H1 (cell line): ENCODE results near the gene KIFC1. TPM values are rescaled to one million over a fixed set of nuclear protein-coding genes. Genes with fewer than 3 reads are reported as not detected.

Experiments used
- CTBP2 ChIP-seq: IDR thresholded peaks from 2 replicates; pipeline ENCODE4 v1.7.0; 2011; ENCODE audit warnings: borderline replicate concordance, mild to moderate bottlenecking, moderate library complexity, mixed read lengths, low read length; ENCODE audit not compliant: insufficient read depth, insufficient read length
- JUN ChIP-seq: IDR thresholded peaks from 2 replicates; pipeline ENCODE4 v1.6.1; 2011; ENCODE audit warnings: low read depth, mild to moderate bottlenecking, improper control_type of control experiment, low read length
- JUND ChIP-seq: IDR thresholded peaks from 2 replicates; pipeline ENCODE4 v1.6.1; 2011; ENCODE audit warnings: mild to moderate bottlenecking, improper control_type of control experiment, low read length
- MAFK ChIP-seq: IDR thresholded peaks from 2 replicates; pipeline ENCODE4 v1.6.1; 2012; ENCODE audit warnings: low read depth, mild to moderate bottlenecking, improper control_type of control experiment, low read length
- NRF1 ChIP-seq: IDR thresholded peaks from 2 replicates; pipeline ENCODE4 v1.6.1; 2011; ENCODE audit warnings: mild to moderate bottlenecking, low read depth, low read length, improper control_type of control experiment
- TBP ChIP-seq: IDR thresholded peaks from 2 replicates; pipeline ENCODE4 v1.6.1; 2011; ENCODE audit warnings: low read depth, low read length, improper control_type of control experiment
- polyA plus RNA-seq, 7 experiments: library from polyadenylated mRNA; depleted of rRNA in 3 of 7; stranded (reverse) in 5 of 7; unstranded in 2 of 7; fragments of >200 nt in 5 of 7; fragments of 200-250 nt in 2 of 7; gene quantifications; 1 replicate in 5 of 7; 2 replicates in 1 of 7; 4 replicates in 1 of 7; pipeline versions ENCODE4 v1.2.1 to v1.2.3, GENCODE V29; 2011 to 2013; ENCODE audit warnings: missing spikeins in 2 of 7, mixed read lengths in 2 of 7
- total RNA-seq: library from RNA; stranded (reverse); fragmentation: NEBNext Ultra II Directional; extraction: Animal tissue kit (Norgen Biotek cat#: 25700); gene quantifications from 2 replicates; pipeline ENCODE4 v1.2.1, GENCODE V29; 2021
- TF ChIP-seq, protein P1 (sequence below): fragments of 300-600 bp; sonication (generic); IDR thresholded peaks from 2 replicates; pipeline ENCODE4 v1.7.1; 2012; ENCODE audit warnings: low read length, moderate library complexity, mild to moderate bottlenecking, inconsistent platforms; ENCODE audit not compliant: insufficient replicate concordance
- TF ChIP-seq, protein P2 (sequence below), 3 experiments: IDR thresholded peaks; 1 replicate in 2 of 3; 2 replicates in 1 of 3; pipeline versions ENCODE4 v1.5.1 to v1.6.1; 2011; ENCODE audit warnings: low read length in 3 of 3, mild to moderate bottlenecking in 3 of 3, inconsistent platforms in 2 of 3, low read depth in 1 of 3, moderate library complexity in 1 of 3; ENCODE audit not compliant: insufficient read depth in 1 of 3; ENCODE audit errors: control extremely low read depth in 1 of 3

KIFC1 gene
- total and polyA plus RNA-seq, 2 of the 8 experiments (the other 6 are each of a cell fraction or from before 2014, with no cell fraction given), result 46.6 to 64.3 TPM

DNA sequence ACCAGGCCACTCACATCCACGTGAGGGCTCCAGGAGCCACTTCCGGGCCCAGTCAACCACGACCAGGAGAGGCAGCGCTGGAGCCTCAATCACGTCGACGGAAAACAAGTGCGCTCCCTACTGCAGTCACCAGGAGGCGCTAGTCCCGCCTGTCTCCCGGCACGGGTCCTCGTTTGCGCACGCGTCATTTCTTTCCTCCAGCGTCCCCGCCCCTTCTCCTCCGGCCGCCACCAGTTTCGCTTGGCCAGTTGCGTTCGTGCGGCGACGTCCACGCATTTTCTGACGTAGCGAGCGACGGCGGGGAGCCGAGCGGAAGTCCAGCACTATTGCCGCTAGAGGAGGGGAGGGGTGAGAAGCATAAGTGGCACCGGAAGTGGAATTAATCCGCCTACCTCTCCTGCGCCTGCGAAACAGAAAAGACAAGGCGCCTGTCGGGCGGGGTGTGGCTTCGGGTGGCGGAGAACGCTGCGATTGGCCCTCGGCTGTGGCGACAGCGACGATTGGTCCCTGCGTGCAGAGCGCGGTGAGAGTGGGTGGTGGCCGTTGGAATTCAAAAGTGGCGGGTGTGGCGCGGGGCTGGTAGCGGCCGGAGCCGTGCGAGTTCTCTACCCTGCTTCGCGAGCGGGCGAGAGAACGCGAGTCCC is at the start of gene KIFC1 (continued):
- TF ChIP-seq, protein P1, sequence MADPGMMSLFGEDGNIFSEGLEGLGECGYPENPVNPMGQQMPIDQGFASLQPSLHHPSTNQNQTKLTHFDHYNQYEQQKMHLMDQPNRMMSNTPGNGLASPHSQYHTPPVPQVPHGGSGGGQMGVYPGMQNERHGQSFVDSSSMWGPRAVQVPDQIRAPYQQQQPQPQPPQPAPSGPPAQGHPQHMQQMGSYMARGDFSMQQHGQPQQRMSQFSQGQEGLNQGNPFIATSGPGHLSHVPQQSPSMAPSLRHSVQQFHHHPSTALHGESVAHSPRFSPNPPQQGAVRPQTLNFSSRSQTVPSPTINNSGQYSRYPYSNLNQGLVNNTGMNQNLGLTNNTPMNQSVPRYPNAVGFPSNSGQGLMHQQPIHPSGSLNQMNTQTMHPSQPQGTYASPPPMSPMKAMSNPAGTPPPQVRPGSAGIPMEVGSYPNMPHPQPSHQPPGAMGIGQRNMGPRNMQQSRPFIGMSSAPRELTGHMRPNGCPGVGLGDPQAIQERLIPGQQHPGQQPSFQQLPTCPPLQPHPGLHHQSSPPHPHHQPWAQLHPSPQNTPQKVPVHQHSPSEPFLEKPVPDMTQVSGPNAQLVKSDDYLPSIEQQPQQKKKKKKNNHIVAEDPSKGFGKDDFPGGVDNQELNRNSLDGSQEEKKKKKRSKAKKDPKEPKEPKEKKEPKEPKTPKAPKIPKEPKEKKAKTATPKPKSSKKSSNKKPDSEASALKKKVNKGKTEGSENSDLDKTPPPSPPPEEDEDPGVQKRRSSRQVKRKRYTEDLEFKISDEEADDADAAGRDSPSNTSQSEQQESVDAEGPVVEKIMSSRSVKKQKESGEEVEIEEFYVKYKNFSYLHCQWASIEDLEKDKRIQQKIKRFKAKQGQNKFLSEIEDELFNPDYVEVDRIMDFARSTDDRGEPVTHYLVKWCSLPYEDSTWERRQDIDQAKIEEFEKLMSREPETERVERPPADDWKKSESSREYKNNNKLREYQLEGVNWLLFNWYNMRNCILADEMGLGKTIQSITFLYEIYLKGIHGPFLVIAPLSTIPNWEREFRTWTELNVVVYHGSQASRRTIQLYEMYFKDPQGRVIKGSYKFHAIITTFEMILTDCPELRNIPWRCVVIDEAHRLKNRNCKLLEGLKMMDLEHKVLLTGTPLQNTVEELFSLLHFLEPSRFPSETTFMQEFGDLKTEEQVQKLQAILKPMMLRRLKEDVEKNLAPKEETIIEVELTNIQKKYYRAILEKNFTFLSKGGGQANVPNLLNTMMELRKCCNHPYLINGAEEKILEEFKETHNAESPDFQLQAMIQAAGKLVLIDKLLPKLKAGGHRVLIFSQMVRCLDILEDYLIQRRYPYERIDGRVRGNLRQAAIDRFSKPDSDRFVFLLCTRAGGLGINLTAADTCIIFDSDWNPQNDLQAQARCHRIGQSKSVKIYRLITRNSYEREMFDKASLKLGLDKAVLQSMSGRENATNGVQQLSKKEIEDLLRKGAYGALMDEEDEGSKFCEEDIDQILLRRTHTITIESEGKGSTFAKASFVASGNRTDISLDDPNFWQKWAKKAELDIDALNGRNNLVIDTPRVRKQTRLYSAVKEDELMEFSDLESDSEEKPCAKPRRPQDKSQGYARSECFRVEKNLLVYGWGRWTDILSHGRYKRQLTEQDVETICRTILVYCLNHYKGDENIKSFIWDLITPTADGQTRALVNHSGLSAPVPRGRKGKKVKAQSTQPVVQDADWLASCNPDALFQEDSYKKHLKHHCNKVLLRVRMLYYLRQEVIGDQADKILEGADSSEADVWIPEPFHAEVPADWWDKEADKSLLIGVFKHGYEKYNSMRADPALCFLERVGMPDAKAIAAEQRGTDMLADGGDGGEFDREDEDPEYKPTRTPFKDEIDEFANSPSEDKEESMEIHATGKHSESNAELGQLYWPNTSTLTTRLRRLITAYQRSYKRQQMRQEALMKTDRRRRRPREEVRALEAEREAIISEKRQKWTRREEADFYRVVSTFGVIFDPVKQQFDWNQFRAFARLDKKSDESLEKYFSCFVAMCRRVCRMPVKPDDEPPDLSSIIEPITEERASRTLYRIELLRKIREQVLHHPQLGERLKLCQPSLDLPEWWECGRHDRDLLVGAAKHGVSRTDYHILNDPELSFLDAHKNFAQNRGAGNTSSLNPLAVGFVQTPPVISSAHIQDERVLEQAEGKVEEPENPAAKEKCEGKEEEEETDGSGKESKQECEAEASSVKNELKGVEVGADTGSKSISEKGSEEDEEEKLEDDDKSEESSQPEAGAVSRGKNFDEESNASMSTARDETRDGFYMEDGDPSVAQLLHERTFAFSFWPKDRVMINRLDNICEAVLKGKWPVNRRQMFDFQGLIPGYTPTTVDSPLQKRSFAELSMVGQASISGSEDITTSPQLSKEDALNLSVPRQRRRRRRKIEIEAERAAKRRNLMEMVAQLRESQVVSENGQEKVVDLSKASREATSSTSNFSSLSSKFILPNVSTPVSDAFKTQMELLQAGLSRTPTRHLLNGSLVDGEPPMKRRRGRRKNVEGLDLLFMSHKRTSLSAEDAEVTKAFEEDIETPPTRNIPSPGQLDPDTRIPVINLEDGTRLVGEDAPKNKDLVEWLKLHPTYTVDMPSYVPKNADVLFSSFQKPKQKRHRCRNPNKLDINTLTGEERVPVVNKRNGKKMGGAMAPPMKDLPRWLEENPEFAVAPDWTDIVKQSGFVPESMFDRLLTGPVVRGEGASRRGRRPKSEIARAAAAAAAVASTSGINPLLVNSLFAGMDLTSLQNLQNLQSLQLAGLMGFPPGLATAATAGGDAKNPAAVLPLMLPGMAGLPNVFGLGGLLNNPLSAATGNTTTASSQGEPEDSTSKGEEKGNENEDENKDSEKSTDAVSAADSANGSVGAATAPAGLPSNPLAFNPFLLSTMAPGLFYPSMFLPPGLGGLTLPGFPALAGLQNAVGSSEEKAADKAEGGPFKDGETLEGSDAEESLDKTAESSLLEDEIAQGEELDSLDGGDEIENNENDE, result no peak
- no peak for TF ChIP-seq JUN
- TF ChIP-seq CTBP2, result no peak
- no peak for TF ChIP-seq MAFK
- peak; percentile 51 for TF ChIP-seq NRF1
- TF ChIP-seq, protein P2, sequence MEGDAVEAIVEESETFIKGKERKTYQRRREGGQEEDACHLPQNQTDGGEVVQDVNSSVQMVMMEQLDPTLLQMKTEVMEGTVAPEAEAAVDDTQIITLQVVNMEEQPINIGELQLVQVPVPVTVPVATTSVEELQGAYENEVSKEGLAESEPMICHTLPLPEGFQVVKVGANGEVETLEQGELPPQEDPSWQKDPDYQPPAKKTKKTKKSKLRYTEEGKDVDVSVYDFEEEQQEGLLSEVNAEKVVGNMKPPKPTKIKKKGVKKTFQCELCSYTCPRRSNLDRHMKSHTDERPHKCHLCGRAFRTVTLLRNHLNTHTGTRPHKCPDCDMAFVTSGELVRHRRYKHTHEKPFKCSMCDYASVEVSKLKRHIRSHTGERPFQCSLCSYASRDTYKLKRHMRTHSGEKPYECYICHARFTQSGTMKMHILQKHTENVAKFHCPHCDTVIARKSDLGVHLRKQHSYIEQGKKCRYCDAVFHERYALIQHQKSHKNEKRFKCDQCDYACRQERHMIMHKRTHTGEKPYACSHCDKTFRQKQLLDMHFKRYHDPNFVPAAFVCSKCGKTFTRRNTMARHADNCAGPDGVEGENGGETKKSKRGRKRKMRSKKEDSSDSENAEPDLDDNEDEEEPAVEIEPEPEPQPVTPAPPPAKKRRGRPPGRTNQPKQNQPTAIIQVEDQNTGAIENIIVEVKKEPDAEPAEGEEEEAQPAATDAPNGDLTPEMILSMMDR (IDR thresholded peaks at IDR 0.05; ENCODE audit: control extremely low read depth in 1 of 3, insufficient read depth in 1 of 3, low read depth in 1 of 3, low read length in 3 of 3), result peak; percentile 96 to 99 (median 99)
- no peak; the same call in 1 of the 2 replicates for TF ChIP-seq TBP
- TF ChIP-seq JUND, result 0 out of 2 replicates have a peak, but pooled peaks have one; percentile 54
